IgD-negative memory B cell (primary cell): ENCODE results near the gene C4BPA. TPM values are rescaled to one million over a fixed set of nuclear protein-coding genes. Genes with fewer than 3 reads are reported as not detected.

Experiments
- H3K27ac Mint-ChIP-seq, 3 donors: one replicate each; pipeline ENCODE4 v1.8.0; 2020 to 2022; ENCODE audit warnings: mild to moderate bottlenecking in 3 of 3, mixed read lengths in 3 of 3, moderate library complexity in 1 of 3
- H3K27me3 Mint-ChIP-seq: one replicate; pipeline ENCODE4 v1.8.0; 2021; ENCODE audit warnings: mixed read lengths
- H3K36me3 Mint-ChIP-seq: one replicate; pipeline ENCODE4 v1.8.0; 2020; ENCODE audit warnings: mild to moderate bottlenecking, mixed read lengths
- H3K4me1 Mint-ChIP-seq, 3 donors: one replicate each; pipeline ENCODE4 v1.8.0; 2020 to 2022; ENCODE audit warnings: mixed read lengths in 3 of 3, mild to moderate bottlenecking in 1 of 3
- H3K4me3 Mint-ChIP-seq, 4 donors: one replicate each; pipeline ENCODE4 v1.8.0; 2020 to 2022; ENCODE audit warnings: mild to moderate bottlenecking in 4 of 4, mixed read lengths in 4 of 4, moderate library complexity in 3 of 4
- H3K9me3 Mint-ChIP-seq, 3 donors: one replicate each; pipeline ENCODE4 v1.8.0; 2020 to 2021; ENCODE audit warnings: mixed read lengths in 3 of 3, mild to moderate bottlenecking in 1 of 3
- polyA plus RNA-seq: library from polyadenylated mRNA; unstranded; fragments of 300-500 nt; fragmentation: Illumina TruSeq; gene quantifications from one replicate; pipeline ENCODE4 v1.2.3, GENCODE V29; 2021

The C4BPA gene
- polyA plus RNA-seq, 1 donor from 2014 or later = not detected

- Mint-ChIP-seq H3K4me1 (peaks cover 12 to 15% (median 13%) of the 10 kb centered on the region in 3 donors), H3K4me3 (peak overlapping the region in 1 of 4 donors; percentile 70), H3K9me3 (no peaks in the 10 kb centered on the region), H3K36me3 (peaks cover 6% of the 10 kb centered on the region), H3K27ac (peak overlapping the region in 2 of 3 donors; percentile 2 to 55), H3K27me3 (no peaks in the 10 kb centered on the region)
Observed at GRCh38 chr1:207069858-207070506, 34.1 kb upstream of the C4BPA start.

DNA sequence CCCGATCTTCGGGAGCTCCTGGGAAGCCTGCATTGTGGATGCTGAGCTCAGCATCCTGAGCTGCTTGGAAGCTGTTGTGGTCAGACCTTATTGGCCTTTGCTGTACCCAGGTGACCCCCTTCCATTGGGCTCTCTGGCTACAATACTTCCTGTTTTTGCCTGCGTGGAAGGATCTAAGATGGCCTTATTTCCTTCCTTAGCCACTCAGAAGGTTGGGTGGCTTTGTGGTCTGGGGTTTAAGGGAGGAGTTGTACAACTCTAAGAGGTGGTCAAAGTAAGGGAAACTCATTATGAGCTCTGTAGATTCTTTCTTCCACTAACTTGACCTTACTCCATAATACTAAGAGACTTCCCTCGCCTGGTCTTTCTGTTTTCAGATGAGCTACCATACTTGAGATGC is 33.2 kb upstream of the C4BPA start:
- peak overlapping the region in 2 of 3 donors; percentile 26 to 71 for H3K27ac Mint-ChIP-seq
- peaks cover 12 to 15% (median 13%) of the 10 kb centered on the region in 3 donors for H3K4me1 Mint-ChIP-seq
- peaks cover 3% of the 10 kb centered on the region for H3K36me3 Mint-ChIP-seq

GRCh38 chr1:207071426-207071825 is 32.6 kb upstream of the C4BPA start:
- H3K4me3 Mint-ChIP-seq = no peak overlapping the region
- no peaks in the 10 kb centered on the region for H3K27me3 Mint-ChIP-seq
- H3K9me3 Mint-ChIP-seq = no peaks in the 10 kb centered on the region
- H3K36me3 Mint-ChIP-seq = peaks cover 3% of the 10 kb centered on the region
- H3K27ac Mint-ChIP-seq = peak overlapping the region in 1 of 3 donors; percentile 39
- peaks cover 12 to 15% (median 13%) of the 10 kb centered on the region in 3 donors for H3K4me1 Mint-ChIP-seq

More for the DNA sequence above, 33.2 kb upstream of the C4BPA start:
- H3K9me3 Mint-ChIP-seq = no peaks in the 10 kb centered on the region
- H3K27me3 Mint-ChIP-seq = no peaks in the 10 kb centered on the region
- H3K4me3 Mint-ChIP-seq = peak overlapping the region in 3 of 4 donors; percentile 9 to 61 (median 49)

GRCh38 chr1:207072233-207072632 is 31.8 kb upstream of the C4BPA start:
- Mint-ChIP-seq H3K27ac (no peak overlapping the region), H3K4me3 (no peak overlapping the region), H3K36me3 (peaks cover 3% of the 10 kb centered on the region), H3K9me3 (no peaks in the 10 kb centered on the region), H3K27me3 (no peaks in the 10 kb centered on the region), H3K4me1 (peaks cover 12 to 15% (median 13%) of the 10 kb centered on the region in 3 donors)

DNA sequence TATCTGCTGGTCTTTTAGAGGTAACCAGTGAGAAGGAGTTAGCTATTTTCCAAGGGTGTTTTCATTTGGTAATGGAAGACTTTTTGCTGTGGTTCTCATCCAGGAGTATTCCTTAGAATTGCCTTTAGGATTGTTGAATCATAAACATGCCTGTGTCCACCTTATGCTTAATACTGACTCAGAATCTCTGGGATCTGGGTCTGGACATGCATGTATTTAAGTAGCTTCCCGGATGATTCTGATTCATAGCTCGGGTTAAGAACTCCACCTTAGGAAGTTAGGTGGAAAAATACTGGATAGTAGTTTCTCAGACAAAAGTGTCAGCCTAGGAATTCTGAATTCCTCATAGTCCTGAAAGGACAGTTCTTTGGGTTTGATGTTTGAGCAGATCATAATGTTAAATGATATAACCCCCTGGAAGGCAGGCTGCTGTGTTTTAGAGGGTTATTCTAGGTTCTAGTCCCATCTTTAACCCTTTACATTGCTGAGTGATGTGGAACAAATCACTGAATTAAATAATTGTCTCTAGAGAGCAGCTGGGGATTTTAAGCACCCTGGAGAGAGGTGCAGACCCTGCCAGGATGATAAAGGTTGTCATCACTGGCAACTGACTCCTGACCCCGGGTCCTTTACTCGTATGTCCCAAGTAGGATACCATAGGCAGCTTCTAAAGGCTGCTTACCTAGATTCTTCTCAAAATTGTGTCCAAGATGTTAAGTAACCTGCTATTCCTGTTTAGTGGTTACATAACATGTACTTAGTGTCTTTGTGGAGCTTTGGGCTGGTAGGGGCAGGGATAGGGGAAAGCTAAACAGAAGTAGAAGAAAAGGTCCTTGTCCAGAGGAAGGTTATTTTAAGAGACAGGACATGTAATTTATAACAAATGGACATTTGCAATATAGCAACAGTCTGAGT is 29.9 kb upstream of the C4BPA start:
- Mint-ChIP-seq H3K4me1 (peaks cover 12 to 17% (median 12%) of the 10 kb centered on the region in 3 donors), H3K36me3 (peaks cover 4% of the 10 kb centered on the region), H3K4me3 (no peak overlapping the region), H3K27ac (no peak overlapping the region), H3K27me3 (no peaks in the 10 kb centered on the region), H3K9me3 (no peaks in the 10 kb centered on the region)

- no peak overlapping the region for H3K4me3 Mint-ChIP-seq
Observed at GRCh38 chr1:207076181-207076955, 27.7 kb upstream of the C4BPA start.

GRCh38 chr1:207077012-207077411 is 27.0 kb upstream of the C4BPA start:
- Mint-ChIP-seq H3K27me3 (no peaks in the 10 kb centered on the region), H3K36me3 (peaks cover 1% of the 10 kb centered on the region), H3K27ac (no peak overlapping the region), H3K9me3 (no peaks in the 10 kb centered on the region), H3K4me1 (peaks cover 0 to 2% (median 1%) of the 10 kb centered on the region in 3 donors), H3K4me3 (no peak overlapping the region)

More at GRCh38 chr1:207076181-207076955, 27.7 kb upstream of the C4BPA start:
- Mint-ChIP-seq H3K27ac (no peak overlapping the region), H3K27me3 (no peaks in the 10 kb centered on the region), H3K36me3 (peaks cover 1% of the 10 kb centered on the region), H3K9me3 (no peaks in the 10 kb centered on the region), H3K4me1 (peaks cover 0 to 2% (median 1%) of the 10 kb centered on the region in 3 donors)

DNA sequence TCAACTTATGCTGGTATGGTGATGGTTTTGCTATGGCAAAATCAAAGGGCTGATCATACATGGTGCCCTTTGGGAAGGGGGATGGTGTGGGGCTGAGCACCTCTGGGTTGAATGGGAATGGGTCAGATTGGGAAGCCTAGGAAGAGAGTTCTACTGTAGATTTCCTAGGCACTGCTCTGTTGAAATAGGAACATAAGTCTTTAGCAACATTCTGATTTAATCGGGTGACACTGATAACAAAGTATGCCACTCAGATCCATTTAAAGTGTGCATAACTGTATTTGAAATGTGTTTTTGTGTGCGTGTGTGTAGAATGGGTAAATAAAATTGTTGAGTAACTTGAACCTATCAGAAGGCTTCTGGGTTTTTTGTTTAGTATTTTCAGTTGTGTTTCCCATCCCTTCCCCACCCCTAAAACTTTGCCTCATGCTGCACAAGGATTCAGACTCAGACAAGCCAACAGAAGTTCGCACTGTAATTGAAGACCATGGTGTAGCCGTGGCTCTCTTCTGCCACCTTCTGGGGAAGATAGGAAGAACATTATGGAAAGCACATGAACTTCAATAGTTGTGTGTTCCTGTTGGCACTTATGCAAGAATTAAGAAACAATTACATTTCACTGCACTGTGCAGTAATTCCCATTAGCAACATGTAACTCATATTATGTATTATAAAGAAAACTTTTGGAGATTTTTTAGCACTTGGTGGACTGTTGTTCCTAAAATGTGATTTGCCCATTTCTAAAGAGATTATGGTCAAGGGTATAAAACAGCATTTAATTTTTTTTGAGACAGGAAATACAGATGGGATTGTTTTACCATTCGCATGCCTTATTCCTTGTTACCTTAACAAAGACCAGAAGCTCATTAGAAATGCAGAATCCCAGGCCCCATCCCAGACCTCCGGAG is 26.3 kb upstream of the C4BPA start:
- Mint-ChIP-seq H3K4me3 (no peak overlapping the region), H3K27ac (no peak overlapping the region), H3K36me3 (peaks cover 1% of the 10 kb centered on the region), H3K4me1 (peaks cover 0 to 2% (median 1%) of the 10 kb centered on the region in 3 donors), H3K9me3 (no peaks in the 10 kb centered on the region), H3K27me3 (no peaks in the 10 kb centered on the region)

GRCh38 chr1:207078578-207079132 is 25.4 kb upstream of the C4BPA start:
- peaks cover 1% of the 10 kb centered on the region for H3K36me3 Mint-ChIP-seq
- H3K27me3 Mint-ChIP-seq = no peaks in the 10 kb centered on the region
- no peak overlapping the region for H3K4me3 Mint-ChIP-seq
- H3K4me1 Mint-ChIP-seq = peaks cover 0 to 2% (median 1%) of the 10 kb centered on the region in 3 donors
- no peaks in the 10 kb centered on the region for H3K9me3 Mint-ChIP-seq
- no peak overlapping the region for H3K27ac Mint-ChIP-seq

- H3K27ac Mint-ChIP-seq = no peak overlapping the region
- no peaks in the 10 kb centered on the region for H3K9me3 Mint-ChIP-seq
- no peak overlapping the region for H3K4me3 Mint-ChIP-seq
- peaks cover 2% of the 10 kb centered on the region for H3K27me3 Mint-ChIP-seq
- peaks cover 1% of the 10 kb centered on the region for H3K36me3 Mint-ChIP-seq
- H3K4me1 Mint-ChIP-seq = peaks cover 3 to 6% (median 4%) of the 10 kb centered on the region in 3 donors
Observed at GRCh38 chr1:207079706-207080241, 24.3 kb upstream of the C4BPA start.

DNA sequence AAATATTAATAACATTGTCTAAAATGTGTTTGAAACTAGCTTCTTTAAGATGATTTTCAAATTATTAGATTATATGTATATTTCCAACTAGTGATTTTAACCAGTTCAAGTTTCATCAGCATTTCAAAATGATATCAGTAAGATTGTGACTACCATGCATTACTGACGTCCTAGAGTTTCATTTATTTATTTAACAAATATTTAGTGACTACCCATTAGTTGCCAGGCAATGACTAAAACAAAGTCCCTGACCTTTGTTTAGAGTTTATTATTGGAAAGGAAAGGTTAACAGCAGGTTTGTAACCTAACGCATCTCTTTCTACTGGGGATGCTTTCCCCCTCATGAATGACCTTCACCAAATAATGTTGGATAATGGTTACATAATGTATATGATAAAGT is 22.9 kb upstream of the C4BPA start:
- Mint-ChIP-seq H3K36me3 (peaks cover 1% of the 10 kb centered on the region), H3K27ac (no peak overlapping the region), H3K27me3 (peaks cover 2% of the 10 kb centered on the region), H3K4me1 (peaks cover 6 to 7% (median 6%) of the 10 kb centered on the region in 3 donors), H3K4me3 (no peak overlapping the region), H3K9me3 (no peaks in the 10 kb centered on the region)

DNA sequence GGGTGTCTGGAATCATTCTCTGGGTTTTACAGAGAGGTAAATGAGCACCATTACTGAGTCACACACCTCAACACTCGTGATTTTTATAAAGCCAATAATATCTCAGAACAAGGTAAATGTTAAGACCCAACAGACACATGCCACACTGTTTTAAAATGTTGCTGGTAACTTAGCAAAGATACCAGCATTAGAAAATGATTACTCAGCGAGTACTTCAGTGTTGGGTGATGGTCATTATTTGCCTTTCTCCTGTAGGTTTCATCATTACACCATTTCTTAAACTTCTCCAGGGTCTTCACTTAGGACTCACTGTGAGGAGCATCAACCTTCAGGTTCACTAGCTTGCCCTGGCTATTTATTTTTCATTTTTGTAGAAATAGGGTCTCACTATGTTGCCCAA is 22.2 kb upstream of the C4BPA start:
- H3K4me1 Mint-ChIP-seq = peaks cover 6 to 7% (median 6%) of the 10 kb centered on the region in 3 donors
- H3K27me3 Mint-ChIP-seq = peaks cover 2% of the 10 kb centered on the region
- H3K27ac Mint-ChIP-seq = no peak overlapping the region

DNA sequence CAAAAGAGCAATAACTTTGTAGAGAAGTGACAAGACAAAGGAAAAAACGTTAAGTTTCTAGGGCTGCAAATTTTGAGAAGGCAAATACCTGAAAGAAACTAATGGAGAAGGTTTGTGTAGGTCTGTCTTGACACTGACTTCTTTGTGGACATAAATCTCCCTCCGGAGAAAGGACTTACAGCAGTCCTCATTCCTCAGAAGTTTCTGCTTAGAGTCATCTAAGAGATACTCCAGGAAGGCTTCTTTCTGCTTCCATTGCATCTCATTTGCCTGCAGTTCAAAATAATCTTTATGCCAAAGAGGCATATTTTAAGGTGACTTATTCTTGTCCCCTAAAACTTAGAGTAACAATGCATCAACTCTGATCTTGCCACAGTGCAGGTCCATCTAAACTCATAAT is 19.8 kb upstream of the C4BPA start:
- Mint-ChIP-seq H3K27ac (no peak overlapping the region), H3K4me1 (peaks cover 5 to 8% (median 6%) of the 10 kb centered on the region in 3 donors), H3K27me3 (peaks cover 2% of the 10 kb centered on the region), H3K4me3 (no peak overlapping the region), H3K9me3 (no peaks in the 10 kb centered on the region), H3K36me3 (no peaks in the 10 kb centered on the region)

More for the DNA sequence above, 22.2 kb upstream of the C4BPA start:
- H3K9me3 Mint-ChIP-seq = no peaks in the 10 kb centered on the region
- no peak overlapping the region for H3K4me3 Mint-ChIP-seq
- H3K36me3 Mint-ChIP-seq = peaks cover 1% of the 10 kb centered on the region
